Osteocyte (in vitro differentiated cells): Measurements from ENCODE around the gene TDRD3. TPM values are rescaled to one million over a fixed set of nuclear protein-coding genes. Genes with fewer than 3 reads are reported as not detected.

Source experiments
- DNase-seq: peaks from one replicate; pipeline ENCODE4 v3.0.0; 2021; ENCODE audit warnings: mixed read lengths; ENCODE audit not compliant: unreplicated experiment; ENCODE audit errors: extremely low spot score
- H3K27ac Mint-ChIP-seq: one replicate; pipeline ENCODE4 v1.8.0; 2021; ENCODE audit warnings: mild to moderate bottlenecking, mixed read lengths; ENCODE audit not compliant: unreplicated experiment
- H3K27me3 Mint-ChIP-seq: one replicate; pipeline ENCODE4 v1.8.0; 2021; ENCODE audit warnings: mixed read lengths; ENCODE audit not compliant: unreplicated experiment
- H3K36me3 Mint-ChIP-seq: one replicate; pipeline ENCODE4 v1.8.0; 2021; ENCODE audit warnings: mixed read lengths; ENCODE audit not compliant: unreplicated experiment
- H3K4me1 Mint-ChIP-seq: one replicate; pipeline ENCODE4 v1.8.0; 2021; ENCODE audit warnings: mixed read lengths; ENCODE audit not compliant: unreplicated experiment
- H3K4me3 Mint-ChIP-seq: one replicate; pipeline ENCODE4 v1.8.0; 2021; ENCODE audit warnings: mild to moderate bottlenecking, moderate library complexity, mixed read lengths; ENCODE audit not compliant: unreplicated experiment
- H3K9me3 Mint-ChIP-seq: one replicate; pipeline ENCODE4 v1.8.0; 2021; ENCODE audit warnings: mixed read lengths; ENCODE audit not compliant: unreplicated experiment
- total RNA-seq: library from RNA; stranded (reverse); gene quantifications from 2 replicates; pipeline ENCODE4 v1.2.1, GENCODE V29; 2021
- TF ChIP-seq, protein P1 (sequence below): fragments of 200-600 bp; sonication (generic); IDR thresholded peaks from 2 replicates; pipeline ENCODE4 v1.5.0; 2021; ENCODE audit warnings: antibody characterized with exemption, mild to moderate bottlenecking, moderate library complexity

Gene TDRD3
- total RNA-seq, 1 donor from 2014 or later = 27.6 TPM

DNA sequence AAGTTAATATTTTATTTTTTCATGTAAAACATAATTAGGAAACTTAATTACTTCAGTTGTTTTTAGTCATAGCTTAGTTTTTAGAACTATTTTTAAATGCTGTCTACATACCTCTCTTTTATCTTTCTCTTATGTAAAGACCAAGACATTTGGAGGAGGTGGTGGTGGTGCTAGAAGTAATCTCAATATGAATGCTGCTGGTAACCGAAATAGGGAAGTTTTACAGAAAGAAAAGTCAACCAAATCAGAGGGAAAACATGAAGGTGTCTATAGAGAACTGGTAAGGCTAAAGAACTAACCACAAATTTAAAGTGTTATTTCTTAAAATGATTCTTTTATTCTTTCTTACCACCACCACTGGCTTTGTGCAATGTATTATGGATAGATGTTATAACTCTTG is 97.3 kb downstream of the TDRD3 start:
- DNase-seq = no peak
- Mint-ChIP-seq H3K27ac (no peak overlapping the region), H3K9me3 (peaks cover 8% of the 10 kb centered on the region), H3K27me3 (no peaks in the 10 kb centered on the region), H3K4me1 (no peaks in the 10 kb centered on the region), H3K36me3 (peaks cover 34% of the 10 kb centered on the region), H3K4me3 (no peak overlapping the region)
- TF ChIP-seq, protein P1, sequence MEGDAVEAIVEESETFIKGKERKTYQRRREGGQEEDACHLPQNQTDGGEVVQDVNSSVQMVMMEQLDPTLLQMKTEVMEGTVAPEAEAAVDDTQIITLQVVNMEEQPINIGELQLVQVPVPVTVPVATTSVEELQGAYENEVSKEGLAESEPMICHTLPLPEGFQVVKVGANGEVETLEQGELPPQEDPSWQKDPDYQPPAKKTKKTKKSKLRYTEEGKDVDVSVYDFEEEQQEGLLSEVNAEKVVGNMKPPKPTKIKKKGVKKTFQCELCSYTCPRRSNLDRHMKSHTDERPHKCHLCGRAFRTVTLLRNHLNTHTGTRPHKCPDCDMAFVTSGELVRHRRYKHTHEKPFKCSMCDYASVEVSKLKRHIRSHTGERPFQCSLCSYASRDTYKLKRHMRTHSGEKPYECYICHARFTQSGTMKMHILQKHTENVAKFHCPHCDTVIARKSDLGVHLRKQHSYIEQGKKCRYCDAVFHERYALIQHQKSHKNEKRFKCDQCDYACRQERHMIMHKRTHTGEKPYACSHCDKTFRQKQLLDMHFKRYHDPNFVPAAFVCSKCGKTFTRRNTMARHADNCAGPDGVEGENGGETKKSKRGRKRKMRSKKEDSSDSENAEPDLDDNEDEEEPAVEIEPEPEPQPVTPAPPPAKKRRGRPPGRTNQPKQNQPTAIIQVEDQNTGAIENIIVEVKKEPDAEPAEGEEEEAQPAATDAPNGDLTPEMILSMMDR = no peak

DNA sequence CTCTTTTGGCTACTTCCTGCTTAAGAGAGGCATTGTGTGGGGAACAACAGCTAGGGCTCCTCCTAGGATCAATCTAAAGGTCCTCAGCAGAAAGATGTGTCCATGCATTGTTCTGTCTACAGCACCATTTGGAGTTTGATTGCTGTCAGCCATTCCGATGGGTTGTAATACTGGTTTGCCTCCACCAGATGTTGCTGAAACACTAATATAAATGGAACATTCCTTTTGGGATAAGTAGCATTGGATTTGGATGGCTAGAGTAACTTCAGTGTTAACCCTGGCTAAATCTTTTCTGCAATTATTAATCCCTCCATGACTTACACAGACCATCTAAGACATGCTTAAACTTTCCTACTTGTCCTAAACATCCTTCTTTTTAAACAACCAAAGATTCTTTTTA is 104.2 kb downstream of the TDRD3 start:
- H3K27ac Mint-ChIP-seq = no peak overlapping the region
- H3K9me3 Mint-ChIP-seq = peaks cover 42% of the 10 kb centered on the region
- no peaks in the 10 kb centered on the region for H3K27me3 Mint-ChIP-seq
- H3K36me3 Mint-ChIP-seq = peaks cover 59% of the 10 kb centered on the region
- no peaks in the 10 kb centered on the region for H3K4me1 Mint-ChIP-seq
- DNase-seq = no peak
- TF ChIP-seq, protein P1 = no peak
- no peak overlapping the region for H3K4me3 Mint-ChIP-seq

DNA sequence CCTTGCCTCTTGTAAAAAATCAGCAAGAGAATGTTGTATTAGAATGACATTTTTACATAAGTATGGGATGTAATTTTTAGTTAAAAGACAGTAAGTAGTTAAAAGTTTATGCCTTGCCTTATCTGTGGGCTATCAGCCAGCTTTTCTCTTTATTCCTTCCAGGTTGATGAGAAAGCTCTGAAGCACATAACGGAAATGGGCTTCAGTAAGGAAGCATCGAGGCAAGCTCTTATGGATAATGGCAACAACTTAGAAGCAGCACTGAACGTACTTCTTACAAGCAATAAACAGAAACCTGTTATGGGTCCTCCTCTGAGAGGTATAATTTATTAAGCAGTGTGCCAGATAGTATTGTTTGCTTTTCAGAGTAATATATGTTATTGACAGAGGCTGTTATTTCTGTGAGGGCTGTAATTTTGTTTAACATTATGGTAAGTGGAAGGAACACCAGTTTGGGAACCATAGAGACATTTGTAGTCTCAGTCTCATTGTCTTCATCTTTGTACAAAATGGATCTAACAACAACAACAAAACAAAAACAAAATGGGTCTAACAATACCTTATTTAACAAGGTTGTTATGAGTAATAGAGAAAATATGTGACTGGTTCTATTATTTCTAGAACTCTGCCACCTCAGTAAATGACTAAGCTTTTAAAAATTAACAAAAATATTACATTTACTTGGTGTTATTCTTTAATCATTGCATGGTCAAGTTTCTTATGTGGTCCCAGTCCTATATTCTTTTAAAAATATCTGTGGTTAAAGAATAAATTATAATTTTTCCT is 112.8 kb downstream of the TDRD3 start:
- no peak overlapping the region for H3K4me3 Mint-ChIP-seq
- H3K27ac Mint-ChIP-seq = no peak overlapping the region
- peaks cover 5% of the 10 kb centered on the region for H3K4me1 Mint-ChIP-seq
- H3K27me3 Mint-ChIP-seq = no peaks in the 10 kb centered on the region
- TF ChIP-seq, protein P1 = no peak
- H3K36me3 Mint-ChIP-seq = peaks cover 38% of the 10 kb centered on the region
- peaks cover 13% of the 10 kb centered on the region for H3K9me3 Mint-ChIP-seq
- DNase-seq = no peak

DNA sequence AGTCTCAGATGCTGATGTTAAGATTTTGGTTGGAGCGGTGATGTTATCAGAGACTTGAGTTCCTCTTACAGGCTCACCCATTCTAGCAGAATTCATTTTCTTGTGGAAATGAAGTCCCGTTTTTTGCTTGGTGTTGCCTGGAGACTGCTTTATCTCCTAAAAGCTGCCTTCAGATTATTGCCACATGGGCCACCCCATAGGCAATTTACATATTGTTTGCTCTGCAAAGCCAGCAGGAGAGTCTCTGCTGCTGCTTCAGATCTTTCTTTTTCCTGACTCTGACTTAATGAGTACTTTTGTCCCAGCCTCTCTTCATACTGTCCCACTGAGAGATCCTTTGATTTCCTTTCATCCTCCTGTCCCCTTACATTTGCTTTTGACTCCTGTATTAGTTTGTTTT is 114.6 kb downstream of the TDRD3 start:
- no peak overlapping the region for H3K4me3 Mint-ChIP-seq
- H3K36me3 Mint-ChIP-seq = peaks cover 40% of the 10 kb centered on the region

DNA sequence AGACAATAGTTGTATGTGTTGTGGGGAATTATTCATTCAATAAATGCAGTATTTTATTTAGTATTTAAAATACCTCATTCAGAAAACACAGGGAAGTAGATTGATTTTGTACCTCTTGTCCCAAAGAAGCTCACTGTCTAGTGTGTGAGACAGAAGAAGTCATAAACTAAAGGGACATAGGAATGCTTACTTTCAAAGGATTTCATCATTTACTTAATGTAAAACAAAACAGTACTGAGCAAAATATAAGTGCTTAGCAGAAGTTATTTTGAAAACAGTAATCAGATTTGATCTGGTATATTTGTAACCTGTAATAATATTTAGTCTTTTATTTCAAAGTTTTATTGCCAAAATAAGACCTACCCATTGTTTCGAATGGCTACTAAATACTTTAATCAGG is 117.9 kb downstream of the TDRD3 start:
- Mint-ChIP-seq H3K36me3 (peaks cover 47% of the 10 kb centered on the region), H3K9me3 (peaks cover 7% of the 10 kb centered on the region), H3K27ac (no peak overlapping the region), H3K27me3 (no peaks in the 10 kb centered on the region), H3K4me3 (no peak overlapping the region), H3K4me1 (peaks cover 2% of the 10 kb centered on the region)
- no peak for DNase-seq
- TF ChIP-seq, protein P1 = no peak

More for the DNA sequence above, 114.6 kb downstream of the TDRD3 start:
- H3K9me3 Mint-ChIP-seq = peaks cover 7% of the 10 kb centered on the region
- DNase-seq = no peak
- H3K27me3 Mint-ChIP-seq = no peaks in the 10 kb centered on the region
- TF ChIP-seq, protein P1 = no peak
- H3K27ac Mint-ChIP-seq = no peak overlapping the region
- peaks cover 5% of the 10 kb centered on the region for H3K4me1 Mint-ChIP-seq
